GM10847 (cell line): Measurements from ENCODE around the gene DLST.

Source experiments
- POLR2A ChIP-seq: IDR thresholded peaks from 2 replicates; pipeline ENCODE4 v1.6.1; 2011; ENCODE audit not compliant: insufficient read length; ENCODE audit errors: extremely low read depth

The DLST gene

GRCh38 chr14:74948228-74949175, 66.8 kb downstream of the DLST start:
- no peak for TF ChIP-seq POLR2A

DNA sequence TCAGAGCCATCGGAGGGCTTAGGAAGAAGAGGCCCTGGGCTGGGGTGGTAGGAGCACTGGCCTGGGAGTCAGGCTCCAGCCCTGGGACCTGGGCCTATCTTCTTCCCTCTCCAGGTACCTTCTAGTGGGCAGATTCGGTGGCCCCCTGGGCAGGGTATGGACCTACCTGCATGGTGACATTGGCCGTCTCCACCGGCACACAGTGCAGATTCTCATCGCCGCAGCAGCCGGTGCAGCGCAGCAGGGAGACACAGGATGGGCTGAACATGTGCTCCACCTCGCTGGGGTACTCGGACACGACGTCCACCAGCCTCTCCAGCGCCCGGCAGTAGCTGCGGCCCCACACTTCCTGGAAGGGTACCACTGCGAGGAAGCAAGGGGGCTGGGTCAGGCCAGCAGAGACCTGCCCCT, 67.5 kb downstream of the DLST start:
- TF ChIP-seq POLR2A: no peak

GRCh38 chr14:74949859-74950573, 68.3 kb downstream of the DLST start:
- no peak for TF ChIP-seq POLR2A

DNA sequence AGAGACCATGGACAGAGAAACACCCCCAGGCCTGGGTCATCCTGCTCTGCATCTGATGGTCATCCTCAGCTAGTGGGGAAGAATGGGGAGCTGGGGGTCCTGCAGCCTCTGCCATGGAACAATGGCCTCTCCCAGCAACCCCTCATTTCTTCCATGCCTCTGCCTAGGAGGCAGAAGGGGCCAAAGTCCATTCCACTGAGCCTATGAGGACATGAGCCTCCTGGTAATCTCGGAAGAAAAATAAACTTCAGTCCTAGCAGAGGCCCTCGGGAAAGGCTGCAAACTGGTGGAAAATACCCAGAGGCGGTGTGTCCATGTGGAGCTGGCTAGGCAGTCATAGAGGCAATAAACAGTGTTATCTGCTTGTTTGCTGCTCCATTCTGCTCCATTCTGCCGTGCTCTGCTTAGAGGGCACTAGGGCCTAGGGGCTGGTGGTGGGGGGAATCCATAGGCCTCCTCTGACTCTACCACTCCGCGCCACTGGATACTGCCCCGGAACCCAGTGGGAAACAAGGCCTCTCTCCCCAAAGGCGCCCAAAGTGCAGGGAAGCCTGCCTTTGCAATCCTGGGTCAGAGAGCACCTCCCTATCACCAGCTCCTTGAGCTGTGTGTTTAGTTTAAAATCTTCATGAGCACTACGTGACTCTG, 69.2 kb downstream of the DLST start:
- no peak for TF ChIP-seq POLR2A

DNA sequence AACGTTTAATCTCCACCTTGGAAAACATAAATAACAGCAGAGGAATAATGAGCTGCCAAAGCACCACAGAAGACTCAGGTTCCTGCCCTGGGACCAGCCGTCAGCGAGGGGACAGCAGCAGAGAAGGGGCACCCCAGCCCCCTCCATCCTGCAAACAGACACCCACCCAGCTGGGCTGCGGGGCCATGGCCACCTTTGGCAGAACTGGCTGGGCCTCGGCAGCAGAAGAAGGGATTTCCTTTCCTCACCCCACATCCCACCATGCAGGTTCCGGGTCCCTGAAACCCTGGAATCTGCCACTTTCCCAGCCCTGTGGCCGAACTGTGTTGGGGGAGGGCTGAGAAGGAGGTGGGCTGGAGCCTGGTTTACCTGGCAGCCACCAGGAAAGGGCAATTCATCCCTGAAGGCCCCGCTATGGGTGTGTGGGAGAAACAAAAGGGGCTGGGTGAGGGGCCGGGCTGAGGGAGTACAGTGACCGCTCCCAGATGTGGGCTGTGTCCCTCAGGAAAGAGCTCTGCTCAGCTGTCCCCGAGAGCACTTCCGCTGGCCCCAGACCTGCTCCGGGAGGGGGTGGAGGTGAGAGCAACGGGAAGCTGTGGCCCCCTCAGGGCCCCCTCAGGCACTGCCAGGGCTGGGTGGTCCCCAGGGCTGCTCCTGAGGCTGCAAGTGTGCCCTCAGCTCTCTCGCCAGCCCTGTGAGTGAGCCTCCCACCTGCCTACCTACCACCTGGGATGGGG, 69.9 kb downstream of the DLST start:
- TF ChIP-seq POLR2A: no peak

DNA sequence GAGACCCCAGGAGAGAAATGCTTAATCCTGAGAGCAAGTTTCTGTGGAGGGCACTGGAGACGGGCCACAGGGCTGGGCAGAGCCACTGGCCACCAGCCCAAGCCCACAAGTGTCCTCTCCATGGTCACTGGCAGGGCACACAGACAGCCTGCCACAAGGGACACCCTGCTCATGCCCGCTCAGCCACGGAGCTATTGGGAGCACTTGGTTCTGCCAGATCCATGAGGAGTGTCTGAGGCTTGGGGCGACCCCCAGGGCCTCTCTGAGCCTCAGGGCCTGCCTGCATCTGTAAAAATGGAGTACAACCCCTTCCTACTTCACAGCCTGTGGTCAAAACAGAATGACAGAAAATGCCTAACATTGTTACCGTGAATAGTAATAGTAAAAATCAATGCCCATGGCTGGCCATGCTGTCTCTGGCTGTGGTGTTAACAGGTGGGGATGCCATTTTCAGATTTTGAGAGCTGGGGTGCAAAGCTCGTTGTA, 70.5 kb downstream of the DLST start:
- no peak for TF ChIP-seq POLR2A

GRCh38 chr14:74952697-74953484, 71.2 kb downstream of the DLST start:
- no peak for TF ChIP-seq POLR2A
